DMS153 treated with DMSO at 0.1 percent for 48 hours (cell line): ENCODE measurements around the gene PTPRK.
"Not testable (repeated sequence)": the region's sequence is repeated elsewhere in the genome, so short reads cannot be mapped to it uniquely, and the experiment has no call there.

ENCODE experiments used
- DNase-seq: peaks from one replicate; lab custom pipeline; 2025; ENCODE audit not compliant: unreplicated experiment; lab: John Stamatoyannopoulos, UW

The PTPRK gene

GRCh38 chr6:128446497-128446896, 73.9 kb downstream of the PTPRK start:
- no peak for DNase-seq

GRCh38 chr6:128443553-128443952, 76.8 kb downstream of the PTPRK start:
- no peak for DNase-seq

DNA sequence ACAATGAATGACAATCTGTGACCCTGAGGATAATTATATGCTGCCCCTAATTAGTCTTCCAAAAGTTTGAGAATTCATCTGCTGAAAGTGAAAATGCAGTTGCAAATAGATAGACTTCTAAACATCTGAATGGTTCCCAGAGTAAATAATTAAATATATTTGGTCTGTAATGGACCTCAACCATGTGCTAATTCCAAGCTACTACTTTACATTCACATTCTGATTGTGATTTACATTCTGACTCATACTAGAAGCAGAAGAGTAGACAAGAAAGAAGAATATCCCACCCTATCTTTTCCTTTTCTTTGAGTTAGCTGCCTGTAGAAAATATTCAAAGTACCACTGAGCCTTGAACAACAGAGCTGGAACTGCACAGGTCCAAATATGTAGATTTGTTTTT, 80.8 kb downstream of the PTPRK start:
- DNase-seq, result no peak

GRCh38 chr6:128438393-128438792, 82.0 kb downstream of the PTPRK start:
- peak; percentile 13 for DNase-seq

DNA sequence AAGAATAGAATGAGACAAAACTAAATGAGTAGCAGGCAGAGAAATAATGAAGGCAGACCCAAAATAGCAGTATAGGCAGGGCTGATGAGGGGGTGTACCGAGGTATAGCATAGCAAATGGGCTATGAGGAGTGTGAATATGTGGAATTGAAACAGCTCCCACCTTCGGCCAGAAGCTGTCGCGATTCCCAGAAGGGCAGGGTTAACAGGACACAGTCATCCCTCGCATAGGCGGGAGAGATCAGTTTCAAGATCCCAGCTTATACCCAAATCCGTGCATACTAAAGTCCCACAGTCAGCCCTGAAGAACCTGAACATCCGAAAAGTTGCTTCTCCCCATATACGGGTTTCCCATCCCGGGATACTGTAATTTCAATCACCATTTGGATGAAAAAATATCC, 82.7 kb downstream of the PTPRK start:
- DNase-seq, result no peak

DNA sequence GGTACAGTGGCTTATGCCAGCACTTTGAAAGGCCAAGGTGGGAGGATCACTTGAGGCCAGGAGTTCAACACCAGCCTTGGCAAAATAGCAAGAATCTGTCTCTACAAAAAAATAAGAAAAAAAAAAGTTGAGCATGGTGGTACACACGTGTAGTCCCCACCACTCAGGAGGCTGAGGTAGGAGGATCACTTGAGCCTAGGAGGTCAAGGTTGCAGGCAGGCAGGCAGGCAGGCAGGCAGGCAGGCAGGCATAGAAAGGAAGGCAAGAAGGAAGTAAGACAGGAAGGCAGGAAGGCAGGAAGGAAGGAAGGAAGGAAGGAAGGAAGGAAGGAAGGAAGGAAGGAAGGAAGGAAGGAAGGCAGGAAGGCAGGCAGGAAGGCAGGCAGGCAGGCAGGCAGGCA, 85.6 kb downstream of the PTPRK start:
- DNase-seq, result not testable (repeated sequence)

DNA sequence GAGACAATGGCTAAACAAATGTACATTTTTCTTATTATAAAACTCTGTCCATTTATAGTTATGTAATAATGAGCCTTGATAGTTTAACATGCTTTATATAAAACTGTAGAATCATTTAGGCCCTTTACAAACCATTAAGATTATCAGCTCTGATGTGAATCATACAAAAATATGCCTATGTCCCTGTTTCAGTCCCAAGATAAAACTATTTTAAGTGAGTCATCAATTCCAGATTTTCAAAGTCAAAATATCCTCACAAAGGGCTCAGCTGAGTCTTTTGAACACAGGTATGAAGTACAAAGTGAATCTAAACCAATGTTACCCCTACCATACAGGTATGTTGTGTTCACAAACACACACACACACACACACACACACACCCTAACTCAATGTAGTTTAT, 88.0 kb downstream of the PTPRK start:
- DNase-seq, result no peak

DNA sequence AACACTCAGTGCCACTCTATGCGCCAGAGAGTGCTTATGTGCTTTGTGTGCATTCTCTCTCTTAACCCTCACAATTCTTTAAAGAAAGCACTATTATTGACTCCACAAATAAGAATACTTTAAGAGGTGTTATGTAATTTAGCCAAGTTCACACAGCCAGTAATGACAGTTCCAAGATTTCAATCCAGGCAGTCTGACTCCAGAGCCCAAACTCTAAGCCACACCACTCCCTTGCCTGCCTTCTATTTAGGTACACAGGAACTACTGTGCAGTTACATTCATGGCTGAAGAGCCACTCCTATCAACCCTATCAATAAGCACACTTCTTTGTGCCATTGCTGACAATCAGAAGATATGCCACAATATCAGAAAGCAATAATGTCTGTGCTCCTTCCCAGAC, 93.3 kb downstream of the PTPRK start:
- no peak for DNase-seq

GRCh38 chr6:128425856-128426255, 94.5 kb downstream of the PTPRK start:
- DNase-seq, result no peak

DNA sequence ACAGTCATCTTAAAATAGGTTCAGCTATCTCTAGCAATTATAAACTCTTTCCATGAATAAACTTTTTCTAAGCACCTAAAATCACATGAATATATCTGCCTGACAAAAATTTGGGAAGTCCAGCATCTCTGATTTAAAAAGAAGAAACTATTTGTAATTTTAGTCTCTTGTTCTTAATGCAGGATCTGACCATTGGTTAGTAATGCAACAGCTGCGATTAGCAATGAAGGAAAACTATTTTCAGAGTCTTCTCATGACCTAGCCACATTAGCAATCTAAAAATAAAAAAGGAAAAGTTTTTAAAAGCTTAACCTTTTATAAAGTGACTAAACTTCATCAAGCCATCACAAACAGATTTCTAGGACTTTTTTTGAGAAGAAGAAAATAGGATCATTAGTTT, 97.5 kb downstream of the PTPRK start:
- DNase-seq, result no peak

GRCh38 chr6:128422200-128422599, 98.2 kb downstream of the PTPRK start:
- DNase-seq, result no peak

- no peak for DNase-seq
These were observed 98.6 kb downstream of the PTPRK start for GRCh38 chr6:128421788-128422187.

DNA sequence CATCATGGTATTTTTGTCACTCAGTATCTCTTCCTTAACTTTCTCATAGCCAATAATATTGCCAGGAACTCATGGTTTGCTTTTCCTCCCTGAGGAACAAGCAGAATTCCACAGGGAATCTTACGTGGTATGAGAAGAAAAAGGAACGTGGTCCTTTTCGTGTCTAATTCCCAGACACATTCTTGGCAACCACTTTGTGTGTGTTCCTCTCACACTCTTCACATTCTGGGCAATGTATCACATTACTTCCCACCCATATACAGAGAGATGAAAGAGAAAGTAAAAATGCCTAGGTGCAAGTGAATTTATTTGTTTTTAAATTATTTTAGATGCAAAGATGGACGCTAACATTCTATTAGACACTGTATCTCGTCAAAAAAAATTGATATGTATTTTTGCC, 102.7 kb downstream of the PTPRK start:
- no peak for DNase-seq

GRCh38 chr6:128415387-128415786, 105.0 kb downstream of the PTPRK start:
- no peak for DNase-seq

GRCh38 chr6:128414943-128415342, 105.5 kb downstream of the PTPRK start:
- no peak for DNase-seq

DNA sequence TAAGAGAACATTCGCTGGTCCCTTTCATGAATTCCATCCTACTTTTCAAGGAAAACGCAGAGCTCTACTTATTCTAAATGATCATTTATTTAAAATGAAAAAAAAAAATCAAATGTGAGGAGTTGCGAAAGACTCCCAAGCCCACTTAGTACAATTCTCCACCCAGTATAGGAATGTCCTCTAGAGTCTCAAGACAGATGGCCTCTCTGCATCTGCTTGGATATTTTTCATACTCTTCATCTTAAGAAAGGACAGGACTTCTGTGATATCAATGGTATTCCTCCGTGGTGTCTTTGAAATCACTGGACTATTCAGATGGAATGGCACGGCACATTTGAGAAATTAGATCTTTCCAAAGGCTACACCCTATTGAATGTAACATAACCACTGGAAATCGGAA, 107.1 kb downstream of the PTPRK start:
- DNase-seq, result no peak

GRCh38 chr6:128412680-128413079, 107.7 kb downstream of the PTPRK start:
- DNase-seq, result no peak

DNA sequence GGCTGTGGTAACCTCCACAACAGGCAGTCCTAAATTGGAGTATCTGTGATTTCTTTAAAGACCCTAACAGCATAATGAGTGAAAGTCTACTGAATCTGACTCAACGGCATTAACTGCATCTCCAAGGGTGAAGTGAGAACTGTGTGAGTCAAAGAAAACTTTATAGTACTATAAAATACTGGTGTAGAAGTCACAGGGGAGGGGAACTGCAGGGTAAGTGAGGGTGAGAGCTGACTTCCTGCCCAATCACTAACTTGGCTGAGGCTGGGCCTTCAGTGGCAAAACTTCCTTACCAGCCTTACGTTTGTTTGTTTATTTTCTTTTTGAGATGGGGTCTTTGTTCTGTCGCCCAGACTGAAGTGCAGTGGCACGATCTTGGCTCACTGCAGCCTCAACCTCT, 109.8 kb downstream of the PTPRK start:
- no peak for DNase-seq

- no peak for DNase-seq
These were observed 111.4 kb downstream of the PTPRK start for GRCh38 chr6:128409003-128409402.

GRCh38 chr6:128406453-128406852, 113.9 kb downstream of the PTPRK start:
- no peak for DNase-seq

- no peak for DNase-seq
These were observed 116.6 kb downstream of the PTPRK start for GRCh38 chr6:128403618-128404444.

DNA sequence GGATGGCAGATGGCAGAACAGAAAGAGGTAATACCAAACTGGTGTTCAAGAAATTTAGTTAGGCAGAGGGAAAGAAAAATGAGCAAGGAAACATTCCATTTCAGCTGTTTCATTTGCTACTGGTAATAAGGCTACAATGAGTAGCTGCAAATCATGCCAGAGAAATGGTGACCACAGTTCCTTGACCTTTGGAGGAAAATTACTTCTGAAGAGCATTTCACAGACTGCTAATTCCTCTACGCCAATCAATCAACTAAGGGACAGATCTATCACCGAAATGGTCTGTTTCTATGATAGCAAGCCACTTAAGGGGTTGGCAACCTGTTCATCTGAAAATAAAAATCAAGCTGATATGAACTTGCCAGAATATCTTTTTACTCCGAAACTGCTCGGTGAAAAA, 119.5 kb downstream of the PTPRK start:
- no peak for DNase-seq

DNA sequence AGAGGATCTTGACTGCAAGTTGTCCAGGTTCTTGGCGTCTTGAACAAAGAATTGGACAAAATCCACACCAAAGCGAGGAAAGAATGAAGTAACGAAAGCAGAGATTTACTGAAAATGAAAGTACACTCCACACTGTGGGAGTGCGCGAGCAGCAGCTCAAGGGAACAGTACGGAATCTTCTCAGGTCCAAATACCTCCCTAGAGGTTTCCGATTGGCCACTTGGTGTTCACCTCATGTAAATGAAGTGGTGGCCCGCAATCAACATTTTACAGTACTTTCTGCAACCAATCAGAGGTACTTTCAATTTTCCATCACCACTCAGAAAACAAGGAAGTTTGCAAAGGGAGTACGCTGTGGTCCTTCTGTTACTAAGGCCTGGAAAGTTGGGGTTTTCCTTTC, 122.4 kb downstream of the PTPRK start:
- no peak for DNase-seq
